HepG2 (cell line): Measurements from ENCODE around the gene HSPA13. TPM values are rescaled to one million over a fixed set of nuclear protein-coding genes. Genes with fewer than 3 reads are reported as not detected.

Source experiments
- ATAC-seq: fragments of 200-7000 bp; cut with Tn5 transposase; 3 replicates; pipeline ENCODE4 v1.9.1; 2020; ENCODE audit warnings: mild to moderate bottlenecking, moderate library complexity
- BruUV-seq: library from RNA; stranded (reverse); fragments of 400-500 nt; replicated peaks from 2 replicates; lab custom pipeline; 2021; lab: Mats Ljungman, UMichigan
- CTCF ChIA-PET: fragments of 300-600 bp; formaldehyde crosslinking; extraction: SDS; loops from one replicate; lab custom pipeline; 2021; ENCODE audit warnings: low total read pairs, inconsistent platforms, low intra/inter-chr PET ratio; lab: Yijun Ruan, JAX
- POLR2A ChIA-PET: fragments of 350-600 bp; sonication (Branson Sonifier 250); formaldehyde crosslinking; loops from one replicate; lab custom pipeline; 2020; ENCODE audit warnings: antibody characterized with exemption, inconsistent platforms; lab: Yijun Ruan, JAX
- DNase-seq: peaks from one replicate; pipeline ENCODE4 v3.0.0-alpha.2; 2015; ENCODE audit warnings: low spot score
- FAIRE-seq: peaks from 3 replicates; lab custom pipeline; 2011; peaks lifted over from hg19 to GRCh38; lab: Jason Lieb, UNC
- H2AFZ ChIP-seq: one replicate; pipeline ENCODE4 v1.6.1; 2011; ENCODE audit warnings: low read length, inconsistent platforms
- H3K27ac ChIP-seq: fragments of 300-600 bp; 3 replicates; pipeline ENCODE4 v1.8.0; 2011; ENCODE audit warnings: mixed run types, mild to moderate bottlenecking, mixed read lengths, low read length, inconsistent platforms; ENCODE audit not compliant: insufficient read depth; ENCODE audit errors: extremely low read length
- H3K27me3 ChIP-seq, 2 experiments: fragments of 200-600 bp in 1 of 2; 2 replicates in 1 of 2; 3 replicates in 1 of 2; pipeline versions ENCODE4 v1.6.0 to v1.8.0; 2011; ENCODE audit warnings: low read length in 2 of 2, mild to moderate bottlenecking in 2 of 2, moderate library complexity in 2 of 2, inconsistent platforms in 1 of 2; ENCODE audit not compliant: insufficient read depth in 2 of 2, control insufficient read depth in 1 of 2
- H3K36me3 ChIP-seq, 2 experiments: fragments of 200-600 bp in 1 of 2; replicated peaks in 1 of 2; 2 replicates in 1 of 2; 3 replicates in 1 of 2; pipeline versions ENCODE4 v1.5.1 to v1.8.0; 2011; ENCODE audit warnings: low read length in 2 of 2, inconsistent platforms in 1 of 2; ENCODE audit not compliant: insufficient read depth in 2 of 2, control insufficient read depth in 1 of 2
- H3K4me1 ChIP-seq: 2 replicates; pipeline ENCODE4 v1.5.1; 2012; ENCODE audit warnings: low read length, inconsistent platforms; ENCODE audit not compliant: insufficient read depth
- H3K4me2 ChIP-seq: 2 replicates; pipeline ENCODE4 v1.6.0; 2011; ENCODE audit warnings: low read depth, low read length, inconsistent platforms
- H3K4me3 ChIP-seq, 3 experiments: fragments of 200-600 bp in 1 of 3; sonication (generic), shearing (Covaris generic) in 1 of 3; replicated peaks in 1 of 3; 2 replicates each; pipeline ENCODE4 v1.5.1; 2011 to 2016; ENCODE audit warnings: low read length in 3 of 3, inconsistent platforms in 2 of 3, low read depth in 2 of 3, mild to moderate bottlenecking in 2 of 3, control low read depth in 1 of 3, mixed read lengths in 1 of 3; ENCODE audit not compliant: insufficient read depth in 1 of 3
- H3K79me2 ChIP-seq: one replicate; pipeline ENCODE4 v1.6.1; 2011; ENCODE audit warnings: low read length, inconsistent platforms; ENCODE audit not compliant: insufficient read depth
- H3K9ac ChIP-seq: 2 replicates; pipeline ENCODE4 v1.6.0; 2011; ENCODE audit warnings: mild to moderate bottlenecking, low read depth, low read length, inconsistent platforms; ENCODE audit not compliant: insufficient read depth
- H3K9me3 ChIP-seq: 2 replicates; pipeline ENCODE4 v1.5.1; 2012; ENCODE audit warnings: mild to moderate bottlenecking, low read length
- H4K20me1 ChIP-seq: 2 replicates; pipeline ENCODE4 v1.6.0; 2011; ENCODE audit warnings: inconsistent platforms, mild to moderate bottlenecking, low read length, moderate library complexity; ENCODE audit not compliant: insufficient read depth
- ARNT2 ChIP-seq: sonication (generic); formaldehyde crosslinking; IDR thresholded peaks from 2 replicates; pipeline ENCODE4 v1.8.0; 2022; ENCODE audit warnings: mild to moderate bottlenecking, low read depth, missing genetic modification reagents, moderate library complexity
- MXD4 ChIP-seq: IDR thresholded peaks from 2 replicates; pipeline ENCODE4 v1.6.1; 2016; ENCODE audit warnings: mild to moderate bottlenecking, missing biosample characterization, missing genetic modification reagents
- PRMT3 ChIP-seq: sonication (generic); formaldehyde crosslinking; IDR thresholded peaks from 2 replicates; pipeline ENCODE4 v1.8.1; 2022; ENCODE audit warnings: low read depth, mild to moderate bottlenecking, moderate library complexity, missing genetic modification reagents, borderline replicate concordance
- REXO4 ChIP-seq: sonication (generic); formaldehyde crosslinking; IDR thresholded peaks from 2 replicates; pipeline ENCODE4 v1.8.0; 2022; ENCODE audit warnings: missing genetic modification reagents, mild to moderate bottlenecking, borderline replicate concordance
- ZNF292 ChIP-seq: sonication (generic); formaldehyde crosslinking; IDR thresholded peaks from 2 replicates; pipeline ENCODE4 v1.8.1; 2022; ENCODE audit warnings: mild to moderate bottlenecking, low read depth, missing genetic modification reagents, borderline replicate concordance
- ZNF619 ChIP-seq: sonication (generic); formaldehyde crosslinking; IDR thresholded peaks from 2 replicates; pipeline ENCODE4 v1.4.0; 2020; ENCODE audit warnings: mild to moderate bottlenecking, missing genetic modification reagents
- WGBS: methylation state at CpG from one replicate; pipeline ENCODE4 v1.1.6; 2017; ENCODE audit warnings: low lambda C conversion rate; 5-methylcytosine and 5-hydroxymethylcytosine counted together
- in situ Hi-C: cut with HindIII; loops from 2 replicates; pipeline ENCODE4 v1.10.0; 2017; ENCODE audit warnings: low pct_unique_long_range_greater_than_20kb; ENCODE audit not compliant: extremely low pct_ligation_motif_present
- intact Hi-C: fragments of 100-400 bp; cut with micrococcal nuclease; formaldehyde crosslinking; loops from one replicate; pipeline ENCODE4 v1.10.0; 2022; ENCODE audit not compliant: unreplicated experiment
- polyA plus RNA-seq, 8 experiments: library from polyadenylated mRNA; depleted of rRNA in 3 of 8; stranded (reverse) in 7 of 8; unstranded in 1 of 8; fragments of >200 nt; fragmentation: Illumina TruSeq in 4 of 8; extraction: Trizol in 4 of 8; gene quantifications; 2 replicates each; pipeline versions ENCODE4 v1.2.1 to v1.2.3, GENCODE V29; 2011 to 2016; ENCODE audit warnings: low read depth in 4 of 8, missing spikeins in 1 of 8, mixed read lengths in 1 of 8; ENCODE audit not compliant: insufficient read depth in 1 of 8
- total RNA-seq, 5 experiments: library from RNA; depleted of rRNA; stranded (reverse); fragments of >200 nt; fragmentation: Illumina TruSeq; extraction: Trizol; gene quantifications; 2 replicates each; pipeline ENCODE4 v1.2.3, GENCODE V29; 2016; ENCODE audit warnings: low read depth in 1 of 5
- TF ChIP-seq, protein P1 (sequence below): IDR thresholded peaks from 2 replicates; pipeline ENCODE4 v1.6.1; 2016
- TF ChIP-seq, protein P2 (sequence below): sonication (generic); formaldehyde crosslinking; IDR thresholded peaks from 2 replicates; pipeline ENCODE4 v1.8.1; 2023; ENCODE audit warnings: mild to moderate bottlenecking, missing genetic modification reagents
- TF ChIP-seq, protein P3 (sequence below): sonication (generic); formaldehyde crosslinking; IDR thresholded peaks from 2 replicates; pipeline ENCODE4 v1.4.0; 2020; ENCODE audit warnings: missing genetic modification reagents
- TF ChIP-seq, protein P4 (sequence below): sonication (generic); formaldehyde crosslinking; IDR thresholded peaks from 2 replicates; pipeline ENCODE4 v1.4.0; 2020; ENCODE audit warnings: mild to moderate bottlenecking, missing genetic modification reagents
- TF ChIP-seq, protein P5 (sequence below): sonication (generic); formaldehyde crosslinking; IDR thresholded peaks from 2 replicates; pipeline ENCODE4 v1.4.0; 2020; ENCODE audit warnings: missing genetic modification reagents

HSPA13 gene
- total and polyA plus RNA-seq, 2 of the 13 experiments (the other 11 are each of a cell fraction or from before 2014, with no cell fraction given), result 21.2 to 28.4 TPM

DNA sequence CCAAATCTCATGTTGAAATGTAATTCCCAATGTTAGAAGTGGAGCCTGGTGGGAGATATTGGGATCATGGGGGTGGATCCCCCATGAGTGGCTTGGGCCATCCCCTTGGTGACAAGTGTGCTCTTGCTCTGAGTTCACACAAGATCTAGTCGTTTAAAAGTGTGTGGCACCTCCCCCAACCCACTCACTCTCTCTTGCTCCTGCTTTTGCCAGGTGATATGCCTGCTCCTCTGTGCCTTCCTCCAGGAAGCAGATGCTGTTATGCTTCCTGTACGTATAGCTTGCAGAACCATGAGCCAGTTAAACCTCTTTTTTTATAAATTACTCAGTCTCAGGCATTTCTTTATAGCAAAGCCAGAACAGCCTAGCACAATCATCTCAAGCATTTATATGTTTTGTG, 23.0 kb upstream of the HSPA13 start:
- in situ Hi-C loops, result loop anchor here (25.0 kb wide), 1 partner anchor 1181 kb away; no protein-coding TSS in a partner anchor
- no peak for ATAC-seq
- Histone ChIP-seq H4K20me1 (no peaks in the 10 kb centered on the region), H3K79me2 (no peaks in the 10 kb centered on the region), H3K4me1 (no peaks in the 10 kb centered on the region), H3K9me3 (no peaks in the 10 kb centered on the region), H3K4me2 (no peak overlapping the region), H3K4me3 (no peak overlapping the region), H2AFZ (no peak overlapping the region), H3K27me3 (no peaks in the 10 kb centered on the region; a peak in 1 of 5 replicates), H3K36me3 (no peaks in the 10 kb centered on the region), H3K27ac (no peak overlapping the region), H3K9ac (no peak overlapping the region)
- 4% methylated on average over 2 of the region's 2 CpGs for WGBS
- no peak for DNase-seq
- ChIA-PET CTCF (no interaction called here), POLR2A (no interaction called here)
- intact Hi-C loops, result no loop called here
- no TSS peak for BruUV-seq
- TF ChIP-seq, protein P1, sequence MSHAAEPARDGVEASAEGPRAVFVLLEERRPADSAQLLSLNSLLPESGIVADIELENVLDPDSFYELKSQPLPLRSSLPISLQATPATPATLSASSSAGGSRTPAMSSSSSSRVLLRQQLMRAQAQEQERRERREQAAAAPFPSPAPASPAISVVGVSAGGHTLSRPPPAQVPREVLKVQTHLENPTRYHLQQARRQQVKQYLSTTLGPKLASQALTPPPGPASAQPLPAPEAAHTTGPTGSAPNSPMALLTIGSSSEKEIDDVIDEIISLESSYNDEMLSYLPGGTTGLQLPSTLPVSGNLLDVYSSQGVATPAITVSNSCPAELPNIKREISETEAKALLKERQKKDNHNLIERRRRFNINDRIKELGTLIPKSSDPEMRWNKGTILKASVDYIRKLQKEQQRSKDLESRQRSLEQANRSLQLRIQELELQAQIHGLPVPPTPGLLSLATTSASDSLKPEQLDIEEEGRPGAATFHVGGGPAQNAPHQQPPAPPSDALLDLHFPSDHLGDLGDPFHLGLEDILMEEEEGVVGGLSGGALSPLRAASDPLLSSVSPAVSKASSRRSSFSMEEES (CRISPR knock-in tag), result no peak
- TF ChIP-seq, protein P2, sequence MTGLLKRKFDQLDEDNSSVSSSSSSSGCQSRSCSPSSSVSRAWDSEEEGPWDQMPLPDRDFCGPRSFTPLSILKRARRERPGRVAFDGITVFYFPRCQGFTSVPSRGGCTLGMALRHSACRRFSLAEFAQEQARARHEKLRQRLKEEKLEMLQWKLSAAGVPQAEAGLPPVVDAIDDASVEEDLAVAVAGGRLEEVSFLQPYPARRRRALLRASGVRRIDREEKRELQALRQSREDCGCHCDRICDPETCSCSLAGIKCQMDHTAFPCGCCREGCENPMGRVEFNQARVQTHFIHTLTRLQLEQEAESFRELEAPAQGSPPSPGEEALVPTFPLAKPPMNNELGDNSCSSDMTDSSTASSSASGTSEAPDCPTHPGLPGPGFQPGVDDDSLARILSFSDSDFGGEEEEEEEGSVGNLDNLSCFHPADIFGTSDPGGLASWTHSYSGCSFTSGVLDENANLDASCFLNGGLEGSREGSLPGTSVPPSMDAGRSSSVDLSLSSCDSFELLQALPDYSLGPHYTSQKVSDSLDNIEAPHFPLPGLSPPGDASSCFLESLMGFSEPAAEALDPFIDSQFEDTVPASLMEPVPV (CRISPR knock-in tag), result no peak
- TF ChIP-seq, protein P3, sequence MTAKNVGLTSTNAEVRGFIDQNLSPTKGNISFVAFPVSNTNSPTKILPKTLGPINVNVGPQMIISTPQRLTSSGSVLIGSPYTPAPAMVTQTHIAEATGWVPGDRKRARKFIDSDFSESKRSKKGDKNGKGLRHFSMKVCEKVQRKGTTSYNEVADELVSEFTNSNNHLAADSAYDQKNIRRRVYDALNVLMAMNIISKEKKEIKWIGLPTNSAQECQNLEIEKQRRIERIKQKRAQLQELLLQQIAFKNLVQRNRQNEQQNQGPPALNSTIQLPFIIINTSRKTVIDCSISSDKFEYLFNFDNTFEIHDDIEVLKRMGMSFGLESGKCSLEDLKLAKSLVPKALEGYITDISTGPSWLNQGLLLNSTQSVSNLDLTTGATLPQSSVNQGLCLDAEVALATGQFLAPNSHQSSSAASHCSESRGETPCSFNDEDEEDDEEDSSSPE (CRISPR knock-in tag), result no peak
- no peak for TF ChIP-seq MXD4 (CRISPR knock-in tag)
- TF ChIP-seq, protein P4, sequence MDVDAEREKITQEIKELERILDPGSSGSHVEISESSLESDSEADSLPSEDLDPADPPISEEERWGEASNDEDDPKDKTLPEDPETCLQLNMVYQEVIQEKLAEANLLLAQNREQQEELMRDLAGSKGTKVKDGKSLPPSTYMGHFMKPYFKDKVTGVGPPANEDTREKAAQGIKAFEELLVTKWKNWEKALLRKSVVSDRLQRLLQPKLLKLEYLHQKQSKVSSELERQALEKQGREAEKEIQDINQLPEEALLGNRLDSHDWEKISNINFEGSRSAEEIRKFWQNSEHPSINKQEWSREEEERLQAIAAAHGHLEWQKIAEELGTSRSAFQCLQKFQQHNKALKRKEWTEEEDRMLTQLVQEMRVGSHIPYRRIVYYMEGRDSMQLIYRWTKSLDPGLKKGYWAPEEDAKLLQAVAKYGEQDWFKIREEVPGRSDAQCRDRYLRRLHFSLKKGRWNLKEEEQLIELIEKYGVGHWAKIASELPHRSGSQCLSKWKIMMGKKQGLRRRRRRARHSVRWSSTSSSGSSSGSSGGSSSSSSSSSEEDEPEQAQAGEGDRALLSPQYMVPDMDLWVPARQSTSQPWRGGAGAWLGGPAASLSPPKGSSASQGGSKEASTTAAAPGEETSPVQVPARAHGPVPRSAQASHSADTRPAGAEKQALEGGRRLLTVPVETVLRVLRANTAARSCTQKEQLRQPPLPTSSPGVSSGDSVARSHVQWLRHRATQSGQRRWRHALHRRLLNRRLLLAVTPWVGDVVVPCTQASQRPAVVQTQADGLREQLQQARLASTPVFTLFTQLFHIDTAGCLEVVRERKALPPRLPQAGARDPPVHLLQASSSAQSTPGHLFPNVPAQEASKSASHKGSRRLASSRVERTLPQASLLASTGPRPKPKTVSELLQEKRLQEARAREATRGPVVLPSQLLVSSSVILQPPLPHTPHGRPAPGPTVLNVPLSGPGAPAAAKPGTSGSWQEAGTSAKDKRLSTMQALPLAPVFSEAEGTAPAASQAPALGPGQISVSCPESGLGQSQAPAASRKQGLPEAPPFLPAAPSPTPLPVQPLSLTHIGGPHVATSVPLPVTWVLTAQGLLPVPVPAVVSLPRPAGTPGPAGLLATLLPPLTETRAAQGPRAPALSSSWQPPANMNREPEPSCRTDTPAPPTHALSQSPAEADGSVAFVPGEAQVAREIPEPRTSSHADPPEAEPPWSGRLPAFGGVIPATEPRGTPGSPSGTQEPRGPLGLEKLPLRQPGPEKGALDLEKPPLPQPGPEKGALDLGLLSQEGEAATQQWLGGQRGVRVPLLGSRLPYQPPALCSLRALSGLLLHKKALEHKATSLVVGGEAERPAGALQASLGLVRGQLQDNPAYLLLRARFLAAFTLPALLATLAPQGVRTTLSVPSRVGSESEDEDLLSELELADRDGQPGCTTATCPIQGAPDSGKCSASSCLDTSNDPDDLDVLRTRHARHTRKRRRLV (CRISPR knock-in tag), result no peak
- TF ChIP-seq REXO4 (CRISPR knock-in tag), result no peak
- TF ChIP-seq, protein P5, sequence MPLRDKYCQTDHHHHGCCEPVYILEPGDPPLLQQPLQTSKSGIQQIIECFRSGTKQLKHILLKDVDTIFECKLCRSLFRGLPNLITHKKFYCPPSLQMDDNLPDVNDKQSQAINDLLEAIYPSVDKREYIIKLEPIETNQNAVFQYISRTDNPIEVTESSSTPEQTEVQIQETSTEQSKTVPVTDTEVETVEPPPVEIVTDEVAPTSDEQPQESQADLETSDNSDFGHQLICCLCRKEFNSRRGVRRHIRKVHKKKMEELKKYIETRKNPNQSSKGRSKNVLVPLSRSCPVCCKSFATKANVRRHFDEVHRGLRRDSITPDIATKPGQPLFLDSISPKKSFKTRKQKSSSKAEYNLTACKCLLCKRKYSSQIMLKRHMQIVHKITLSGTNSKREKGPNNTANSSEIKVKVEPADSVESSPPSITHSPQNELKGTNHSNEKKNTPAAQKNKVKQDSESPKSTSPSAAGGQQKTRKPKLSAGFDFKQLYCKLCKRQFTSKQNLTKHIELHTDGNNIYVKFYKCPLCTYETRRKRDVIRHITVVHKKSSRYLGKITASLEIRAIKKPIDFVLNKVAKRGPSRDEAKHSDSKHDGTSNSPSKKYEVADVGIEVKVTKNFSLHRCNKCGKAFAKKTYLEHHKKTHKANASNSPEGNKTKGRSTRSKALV, result no peak
- no peak for TF ChIP-seq ZNF292 (CRISPR knock-in tag)
- no peak for TF ChIP-seq ARNT2 (CRISPR knock-in tag)
- no peak for TF ChIP-seq ZNF619 (CRISPR knock-in tag)
- no peak for TF ChIP-seq PRMT3 (CRISPR knock-in tag)
- FAIRE-seq, result no peak
